GM20431 (cell line): ENCODE data around the gene SRXN1.
"Not testable (repeated sequence)": the region's sequence is repeated elsewhere in the genome, so short reads cannot be mapped to it uniquely, and the experiment has no call there.

ENCODE experiments used
- in situ Hi-C: fragments of 300-500 bp; cut with MseI, MboI; formaldehyde crosslinking; loops from one replicate; pipeline ENCODE4 v1.15.0; 2020; ENCODE audit warnings: low sequenced_read_pairs; ENCODE audit not compliant: unreplicated experiment

Gene SRXN1

DNA sequence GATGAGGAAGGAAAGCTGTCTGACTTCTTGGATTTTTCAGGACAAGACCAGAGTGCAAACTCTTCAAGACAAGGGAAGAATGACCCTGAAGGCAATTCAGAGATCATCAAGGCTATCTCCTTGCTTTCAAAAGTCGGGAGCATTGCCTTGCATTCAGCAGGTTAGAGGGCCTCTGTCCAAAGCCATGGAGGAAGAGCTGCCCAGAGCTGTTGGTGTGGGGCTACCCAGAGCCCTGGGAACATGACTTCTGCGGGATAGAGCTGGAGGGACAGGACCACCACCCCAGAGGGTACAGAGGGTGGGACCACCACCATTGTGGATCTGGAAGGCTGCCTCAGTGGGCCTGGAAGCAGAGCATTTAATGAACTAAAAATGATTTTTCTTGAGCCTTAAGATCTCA, 5.2 kb upstream of the SRXN1 start:
- in situ Hi-C loops, result no loop called here

DNA sequence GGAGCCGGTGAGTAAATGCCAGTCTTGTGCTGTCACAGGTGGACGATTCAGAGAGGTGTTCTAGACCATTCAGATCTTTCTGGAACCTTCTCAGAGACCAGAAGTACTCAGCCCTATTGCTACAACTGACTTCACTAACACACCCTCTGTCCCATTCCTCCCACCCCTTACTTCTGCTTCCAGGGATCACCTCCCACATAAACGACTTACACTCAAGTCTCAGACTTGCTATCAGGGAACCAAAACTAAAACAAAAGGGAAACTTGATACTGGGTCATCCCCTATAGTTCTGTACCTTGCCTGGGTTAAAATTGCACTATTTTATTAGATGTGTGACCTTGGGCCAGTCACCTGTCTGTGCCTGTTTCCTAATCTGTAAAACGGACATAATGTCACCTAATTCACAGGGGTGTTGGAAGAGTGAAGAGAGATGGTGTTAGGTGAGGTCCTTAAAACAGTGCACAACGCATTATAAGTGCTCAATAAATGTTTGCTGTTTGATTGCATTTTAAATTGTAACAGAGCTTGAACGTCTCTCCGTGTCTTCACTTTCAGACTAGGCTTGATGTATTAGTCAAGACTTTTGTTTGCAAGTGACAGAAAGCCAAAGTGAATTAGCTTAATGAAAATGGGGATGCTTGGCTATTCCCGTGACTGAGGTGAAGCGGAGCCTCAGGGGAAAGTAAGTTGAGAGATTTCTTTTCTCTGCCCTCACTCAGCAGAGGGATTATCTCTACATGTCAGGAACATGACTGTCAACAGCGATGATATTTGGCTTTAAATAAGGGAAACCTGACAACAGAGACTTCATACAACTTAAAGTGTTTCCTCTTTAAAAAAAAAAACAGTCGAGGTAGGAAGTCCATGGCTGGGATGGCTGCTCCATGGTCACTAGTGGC, 3.0 kb upstream of the SRXN1 start:
- in situ Hi-C loops, result no loop called here

DNA sequence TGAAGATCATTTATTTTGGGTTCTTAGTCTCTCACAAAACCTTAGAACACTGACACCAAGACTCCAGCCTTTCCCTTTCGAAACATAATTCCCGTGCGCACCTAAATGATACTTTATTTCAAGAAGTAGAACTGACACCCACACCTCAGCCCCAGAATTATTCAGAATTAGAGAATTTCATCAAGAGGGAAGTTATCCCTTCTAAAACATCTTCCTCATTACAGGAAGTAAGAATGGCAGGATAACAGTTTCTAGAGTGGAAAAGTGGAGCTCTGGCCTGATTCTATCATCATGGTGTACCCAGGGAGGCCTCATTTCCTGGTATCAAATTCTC, 1.4 kb upstream of the SRXN1 start:
- in situ Hi-C loops, result no loop called here

DNA sequence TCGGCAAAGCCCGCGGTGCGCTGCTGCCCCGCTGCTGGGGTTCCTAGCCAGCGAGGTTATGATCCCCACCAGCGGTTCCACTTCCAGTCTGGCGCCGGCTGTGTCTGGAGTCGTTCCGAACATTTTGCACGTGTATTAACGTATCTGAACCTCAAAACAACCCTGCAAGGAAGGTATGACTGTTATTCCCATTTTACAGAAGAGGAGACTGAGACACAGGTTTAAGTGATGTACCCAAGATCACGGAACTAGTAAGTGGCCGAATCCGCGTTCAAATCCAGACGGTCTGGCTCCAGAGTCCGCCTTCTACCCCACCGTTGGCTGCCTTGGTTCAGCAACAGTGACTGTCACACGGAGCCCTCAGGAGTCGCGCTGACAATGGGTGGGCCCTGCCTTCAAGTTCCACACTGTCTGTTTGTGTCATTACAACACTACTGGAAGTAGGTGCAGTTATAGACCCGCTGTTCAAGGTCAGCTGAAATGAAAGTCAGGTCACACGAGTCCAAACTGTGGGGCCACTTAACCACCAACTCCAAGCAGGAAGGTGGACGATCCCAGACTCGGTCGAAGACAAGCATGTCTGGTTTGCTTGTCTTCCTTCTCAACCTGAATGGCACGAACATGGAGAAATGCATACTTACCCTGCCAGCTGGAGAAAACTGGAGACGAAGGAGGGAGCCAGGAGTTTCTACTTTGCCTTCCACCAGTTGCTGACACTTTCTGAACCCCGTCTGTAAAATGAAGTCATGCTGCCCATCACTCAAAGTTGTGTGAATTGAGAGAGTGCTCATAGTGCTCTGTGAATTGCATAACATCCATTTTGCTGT, 803 bp upstream of the SRXN1 start:
- in situ Hi-C loops, result no loop called here

DNA sequence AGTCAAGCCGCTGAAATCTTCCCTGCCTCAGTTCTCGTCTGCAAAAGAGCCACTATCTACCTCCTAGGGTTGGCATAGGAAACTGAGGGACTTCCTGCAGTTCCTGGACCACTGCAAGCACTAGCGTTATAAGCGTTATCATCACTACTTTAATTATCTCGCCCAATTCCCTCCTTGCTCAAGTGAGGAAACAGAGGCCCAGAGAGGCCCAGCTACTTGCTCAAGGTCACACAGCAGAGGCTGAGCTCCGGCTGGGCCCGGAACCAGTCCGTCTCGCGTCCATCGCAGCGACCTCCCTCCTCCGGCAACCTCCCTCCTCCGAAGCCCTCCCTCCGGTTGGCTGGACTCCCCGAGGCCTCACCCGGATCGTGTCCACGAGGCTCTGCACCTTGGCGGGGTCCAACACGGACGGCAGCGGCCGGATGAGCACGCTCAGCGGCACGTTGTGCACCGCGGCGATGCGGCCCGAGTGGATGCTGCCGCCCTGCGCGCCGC, 338 bp downstream of the SRXN1 start:
- in situ Hi-C loops, result no loop called here

DNA sequence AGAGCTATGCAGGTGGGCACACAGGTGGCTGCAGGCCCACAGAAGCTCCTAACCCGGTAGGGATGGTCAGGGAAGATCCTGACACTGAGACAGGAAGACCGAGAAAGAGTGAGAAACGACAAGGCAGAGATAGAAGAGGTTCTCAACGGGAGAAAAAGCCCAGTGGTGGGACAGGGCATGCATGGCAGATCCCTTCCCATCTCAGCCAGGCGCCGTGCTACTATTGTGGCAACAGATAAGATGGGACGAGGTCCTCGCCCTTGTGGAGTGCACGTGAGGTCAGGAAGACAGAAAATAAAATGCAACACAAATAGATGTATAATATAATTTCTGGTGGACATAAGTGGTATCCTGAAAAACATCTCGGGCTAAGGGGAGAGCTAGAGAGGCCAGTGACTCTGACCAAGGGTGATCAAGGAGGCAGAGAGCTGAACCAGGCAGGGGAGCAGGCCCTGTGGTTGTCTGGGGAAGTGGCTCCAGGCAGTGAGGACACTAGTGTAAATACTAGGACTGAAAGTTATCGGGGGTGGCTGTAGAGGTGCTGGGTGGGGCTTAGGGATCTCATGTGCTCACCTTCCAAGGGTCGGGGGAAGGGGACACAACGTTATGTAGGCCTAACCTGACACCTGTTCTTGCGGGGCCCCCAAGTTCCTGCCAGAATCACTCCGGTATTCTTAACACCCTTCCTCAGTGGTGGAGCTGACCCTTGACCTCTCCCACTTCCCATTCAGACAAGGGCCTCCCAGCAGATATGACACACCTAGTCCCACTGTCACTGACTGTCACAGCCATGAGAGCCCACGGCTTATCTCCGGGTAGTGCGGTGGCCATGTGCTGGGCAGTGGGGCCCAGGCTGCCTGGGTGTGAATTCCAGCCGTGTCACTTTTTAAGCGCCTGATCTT, 1.0 kb downstream of the SRXN1 start:
- in situ Hi-C loops, result no loop called here

DNA sequence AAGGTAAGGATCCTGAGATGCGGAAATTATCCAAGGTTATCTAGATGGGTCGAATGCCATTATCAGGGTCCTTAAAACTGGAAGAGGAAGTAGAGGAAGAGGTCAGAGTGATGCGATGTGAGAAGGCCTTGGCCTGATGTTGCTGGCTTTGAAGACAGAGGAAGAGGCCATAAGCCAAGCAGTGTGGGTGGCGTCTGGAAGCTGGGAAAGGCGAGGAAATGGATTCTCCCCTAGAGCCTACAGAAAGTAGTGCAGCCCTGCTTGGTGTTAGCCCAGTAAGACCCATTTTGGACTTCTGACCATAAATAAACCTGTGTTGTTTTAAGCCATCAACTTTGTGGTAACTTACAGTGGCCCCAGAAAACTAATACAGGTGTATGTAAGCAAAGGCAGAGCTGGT, 2.0 kb downstream of the SRXN1 start:
- in situ Hi-C loops, result no loop called here

DNA sequence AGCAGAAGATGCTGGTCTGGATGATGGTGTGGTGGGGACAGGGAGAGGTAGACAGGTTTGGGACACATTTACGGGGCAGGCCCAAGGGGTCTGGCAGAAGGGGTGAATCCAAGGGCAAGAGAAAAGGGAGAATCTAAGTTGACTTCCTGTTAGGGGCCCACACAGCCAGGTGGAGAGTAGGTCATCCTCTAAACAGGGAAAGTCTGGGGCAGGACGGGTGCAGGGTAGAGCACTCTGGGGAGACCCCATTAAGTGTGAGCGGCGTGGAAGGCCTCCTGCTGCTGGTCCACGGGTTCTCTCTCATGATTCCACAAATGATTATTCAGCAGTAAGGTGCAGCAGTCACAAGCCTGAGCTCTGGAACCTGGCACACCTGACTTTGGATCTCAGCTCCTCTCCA, 2.7 kb downstream of the SRXN1 start:
- in situ Hi-C loops, result no loop called here

DNA sequence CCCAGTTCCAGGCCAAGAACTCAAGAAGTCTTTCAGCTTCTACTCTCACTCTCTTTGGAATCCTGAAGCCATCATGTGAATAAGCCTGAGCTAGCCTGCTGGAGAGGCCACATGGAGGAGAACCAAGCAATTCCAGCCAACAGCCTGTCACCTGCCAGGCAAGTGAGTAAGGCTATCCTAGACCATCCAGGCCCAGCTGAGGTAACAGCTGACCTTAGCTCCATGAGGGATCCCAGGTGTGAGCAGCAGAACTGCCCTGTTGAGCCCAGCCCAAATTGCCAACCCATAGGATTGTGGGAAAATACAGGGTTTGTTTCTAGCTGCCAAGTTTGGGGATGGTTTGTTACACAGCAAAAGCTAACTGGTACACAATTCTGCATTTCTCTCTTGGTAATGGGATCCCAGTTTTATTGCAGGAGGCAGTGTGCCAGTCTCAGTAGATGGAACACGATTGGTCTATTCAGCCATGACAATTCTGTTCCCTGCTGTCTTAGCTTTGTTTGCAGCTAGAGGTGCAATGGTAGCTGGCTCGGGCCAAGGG, 5.5 kb downstream of the SRXN1 start:
- in situ Hi-C loops, result no loop called here

DNA sequence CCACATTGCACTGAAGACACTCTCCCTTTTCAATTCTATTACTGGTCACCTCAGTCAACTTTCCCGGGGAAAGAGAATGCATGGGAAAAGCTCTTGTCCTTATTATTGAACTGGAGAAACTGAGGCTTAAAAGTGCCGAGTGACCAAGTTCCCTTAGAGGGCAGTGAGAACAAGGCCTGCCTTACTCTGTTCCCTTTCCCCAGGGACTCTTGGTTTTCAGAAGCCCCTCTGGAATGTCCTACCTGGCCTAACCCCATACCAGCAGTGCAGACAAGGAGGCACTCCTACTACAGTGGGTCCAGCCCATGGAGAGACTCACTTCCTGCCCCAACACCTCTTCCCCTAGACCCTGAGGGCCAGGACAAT, 6.1 kb downstream of the SRXN1 start:
- in situ Hi-C loops, result no loop called here

DNA sequence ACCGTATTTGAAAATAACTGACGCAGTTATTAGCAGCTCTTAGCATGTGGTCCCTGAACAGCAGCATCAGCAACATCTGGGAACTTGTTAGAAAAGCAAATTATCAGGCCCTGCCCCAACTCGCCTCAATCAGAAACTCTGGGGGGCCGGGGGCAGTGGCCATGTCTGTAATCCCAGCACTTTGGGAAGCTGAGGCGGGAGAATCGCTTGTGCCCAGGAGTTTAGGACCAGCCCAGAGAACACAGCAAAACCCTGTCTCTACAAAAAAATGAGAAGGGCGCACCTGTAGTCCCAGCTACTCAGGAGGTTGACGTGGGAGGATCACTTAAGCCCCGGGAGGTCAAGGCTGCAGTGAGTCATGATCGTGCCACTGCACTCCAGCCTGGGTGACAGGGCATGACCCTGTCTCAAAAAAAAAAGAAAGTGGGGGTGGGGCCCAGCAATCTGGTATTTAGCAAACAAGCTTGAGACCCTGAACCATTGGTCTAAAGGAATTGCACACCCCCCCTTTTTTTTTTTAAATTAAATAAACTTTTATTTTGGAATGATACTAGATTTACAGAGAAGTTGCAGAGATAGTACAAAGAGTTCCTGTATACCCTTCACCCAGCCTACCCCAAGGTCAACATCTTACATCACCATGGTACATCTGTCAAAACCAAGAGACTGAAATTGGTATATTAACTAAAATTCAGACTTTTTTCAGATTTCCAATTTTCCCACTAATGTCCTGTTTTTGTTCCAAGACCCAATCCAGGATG, 6.7 kb downstream of the SRXN1 start:
- in situ Hi-C loops, result no loop called here

DNA sequence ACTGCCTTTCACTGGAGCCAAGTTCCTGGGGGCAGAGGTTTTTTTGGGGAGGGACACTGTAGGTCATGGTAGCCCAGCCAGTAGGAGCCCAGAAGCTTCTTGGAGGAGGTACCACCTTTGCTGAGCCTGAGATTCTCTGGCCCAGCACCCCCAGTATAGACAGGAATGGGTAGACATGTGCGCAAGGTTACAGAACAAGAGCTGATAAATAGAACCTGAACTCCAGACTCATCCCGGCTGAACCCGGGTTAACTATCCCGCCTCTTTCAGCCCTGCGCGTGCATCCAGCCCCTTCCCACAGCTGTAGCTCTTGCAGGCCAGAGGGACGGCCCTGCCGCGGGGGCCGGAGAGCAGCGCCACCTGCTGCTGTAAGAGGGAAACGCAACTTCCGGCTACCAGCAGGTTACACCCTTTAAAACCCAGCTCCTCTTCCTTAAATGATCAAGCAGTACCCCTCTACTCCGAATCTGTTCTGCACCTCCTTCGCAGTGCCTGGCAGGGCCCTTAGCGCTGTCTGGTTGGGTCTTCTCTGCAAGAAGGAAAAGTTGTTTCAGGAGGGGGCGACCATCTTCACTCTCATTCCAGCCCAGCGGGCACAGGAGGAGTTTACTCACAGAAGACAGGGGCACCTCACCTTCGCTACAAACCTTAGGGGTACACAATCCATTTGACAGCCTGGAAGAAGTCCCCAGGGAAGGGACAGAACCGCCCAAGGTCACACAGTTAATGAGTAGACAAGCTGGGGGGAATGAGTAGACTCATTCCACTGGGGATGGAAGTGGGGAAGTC, 7.5 kb downstream of the SRXN1 start:
- in situ Hi-C loops, result no loop called here

DNA sequence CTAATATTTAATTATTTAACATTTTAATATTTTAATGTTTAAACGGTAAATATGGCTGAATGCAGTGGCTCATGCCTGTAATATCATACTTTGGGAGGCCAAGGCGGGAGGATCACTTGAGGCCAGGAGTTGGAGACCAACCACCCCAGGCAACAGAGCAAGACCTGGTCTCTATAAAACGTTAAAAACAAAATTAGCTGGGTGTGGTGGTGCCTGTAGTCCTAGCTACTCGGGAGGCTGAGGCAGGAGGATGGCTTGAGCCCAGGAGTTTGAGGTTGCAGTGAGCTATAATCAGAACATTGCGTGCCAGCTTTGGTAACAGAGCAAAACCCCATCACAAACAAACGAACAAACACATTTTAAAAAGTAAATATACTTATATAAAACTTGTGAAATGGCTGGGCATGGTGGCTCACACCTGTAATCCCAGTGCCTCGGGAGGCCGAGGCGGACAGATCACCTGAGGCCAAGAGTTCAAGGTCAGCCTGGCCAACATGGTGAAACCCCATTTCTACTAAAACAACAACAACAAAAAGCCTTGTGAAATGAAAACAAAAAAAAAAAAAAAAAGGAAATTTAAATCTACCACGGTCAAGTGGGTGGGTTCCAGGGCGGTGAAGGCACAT, 8.2 kb downstream of the SRXN1 start:
- in situ Hi-C loops, result no loop called here

DNA sequence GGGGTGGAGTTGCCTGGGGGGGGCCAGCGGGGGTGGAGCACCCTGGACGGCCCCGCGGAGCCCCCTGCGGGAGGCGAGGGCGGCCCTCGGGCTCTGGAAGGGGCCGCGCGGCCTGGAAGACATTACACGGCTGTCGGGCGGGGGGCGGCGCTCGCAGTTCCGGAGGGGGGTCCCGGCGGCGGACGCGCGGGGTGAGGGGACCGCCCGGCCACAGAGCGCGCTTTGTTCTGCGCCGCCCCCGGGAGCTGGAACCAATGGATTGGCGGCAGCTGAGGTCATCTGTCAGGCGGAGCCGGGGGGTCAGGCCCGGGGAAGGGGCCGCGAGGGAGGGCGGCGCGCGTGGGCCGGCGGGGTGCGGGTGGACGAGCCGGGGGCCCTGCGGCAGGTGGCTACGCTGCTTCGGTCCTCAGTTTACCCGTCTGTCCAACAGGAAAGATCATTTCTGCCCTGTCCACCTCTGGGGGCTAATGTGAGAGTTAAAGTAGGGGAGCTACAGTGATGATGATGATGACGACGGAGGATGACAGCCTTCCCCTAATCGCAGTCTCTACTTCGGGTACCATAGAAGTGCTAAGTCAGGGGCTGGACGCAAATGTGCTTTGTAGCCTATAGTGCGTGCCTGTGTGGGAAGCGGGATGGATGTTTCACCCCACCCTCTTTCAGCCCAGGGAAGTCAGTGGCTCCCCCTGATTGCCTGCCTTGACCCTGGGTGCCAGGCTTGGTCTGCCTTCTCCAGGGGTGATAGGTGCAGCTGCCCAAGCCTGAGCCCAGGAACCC, 10.4 kb downstream of the SRXN1 start:
- in situ Hi-C loops, result no loop called here

DNA sequence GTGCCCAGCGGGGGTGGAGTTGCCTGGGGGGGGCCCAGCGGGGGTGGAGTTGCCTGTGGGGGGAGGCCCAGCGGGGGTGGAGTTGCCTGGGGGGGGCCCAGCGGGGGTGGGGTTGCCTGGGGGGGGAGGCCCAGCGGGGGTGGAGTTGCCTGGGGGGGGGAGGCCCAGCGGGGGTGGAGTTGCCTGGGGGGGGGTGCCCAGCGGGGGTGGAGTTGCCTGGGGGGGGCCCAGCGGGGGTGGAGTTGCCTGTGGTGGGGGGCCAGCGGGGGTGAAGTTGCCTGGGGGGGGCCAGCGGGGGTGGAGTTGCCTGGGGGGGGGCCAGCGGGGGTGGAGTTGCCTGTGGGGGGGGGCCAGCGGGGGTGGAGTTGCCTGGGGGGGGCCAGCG, 11.0 kb downstream of the SRXN1 start:
- in situ Hi-C loops, result not testable (repeated sequence)

DNA sequence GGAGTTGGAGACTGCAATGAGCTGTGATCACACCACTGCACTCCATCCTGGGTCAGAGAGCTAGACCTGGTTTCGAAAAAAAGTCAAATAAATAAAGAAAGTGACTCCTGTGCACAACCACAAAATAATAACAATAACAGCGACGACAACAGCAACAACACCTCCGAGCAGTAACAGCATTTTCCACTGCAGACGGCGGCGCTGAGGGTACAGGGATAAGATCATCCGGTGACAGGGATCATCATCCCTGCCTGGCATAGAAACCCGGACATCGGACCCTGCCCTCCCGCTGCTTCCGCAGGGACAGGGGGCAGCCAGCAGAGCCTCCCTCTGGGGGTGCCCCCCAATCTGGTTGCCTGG, 11.5 kb downstream of the SRXN1 start:
- in situ Hi-C loops, result no loop called here

DNA sequence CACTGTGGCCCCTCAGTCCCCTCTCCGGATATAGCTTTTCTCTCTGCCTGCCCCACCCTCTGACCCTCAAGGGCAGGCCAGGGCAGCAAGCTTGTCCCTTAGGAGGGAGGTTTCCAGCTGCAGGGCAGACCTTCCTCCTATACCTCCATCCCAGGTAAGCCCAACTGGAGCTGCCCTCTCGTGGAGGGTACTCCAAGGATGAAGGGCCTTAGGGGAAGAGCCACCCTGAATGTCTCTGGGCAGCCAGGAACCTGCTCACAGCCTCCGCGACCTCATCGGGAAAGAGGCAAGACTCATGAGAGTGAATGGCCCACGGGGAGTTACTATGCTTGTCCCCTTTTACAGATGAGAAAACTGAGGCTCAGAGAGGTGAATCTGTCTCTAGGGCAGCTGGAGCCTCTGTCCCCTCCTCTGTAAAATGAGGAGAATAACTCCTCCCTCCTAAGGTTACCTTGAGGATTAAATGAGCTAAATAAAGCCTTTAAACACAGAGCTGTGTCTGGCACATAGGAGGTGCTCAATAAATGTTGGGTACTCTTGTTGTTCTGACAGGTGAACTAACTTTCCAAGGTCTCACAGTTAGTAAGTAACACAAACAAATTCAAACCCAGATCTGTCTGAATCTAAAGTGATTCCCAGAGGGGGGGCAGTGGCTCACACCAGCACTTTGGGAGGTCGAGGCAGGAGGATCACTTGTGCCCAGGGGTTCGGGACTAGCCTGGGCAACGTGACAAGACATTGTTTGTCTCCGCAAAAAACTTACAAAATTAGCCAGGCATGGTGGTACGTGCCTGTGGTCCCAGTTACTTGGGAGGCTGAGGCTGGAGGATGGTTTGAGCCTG, 12.1 kb downstream of the SRXN1 start:
- in situ Hi-C loops, result no loop called here
